Epithelial cell of esophagus (primary cell): ENCODE data around the gene ITSN1.
"Not testable (repeated sequence)": the region's sequence is repeated elsewhere in the genome, so short reads cannot be mapped to it uniquely, and the experiment has no call there.

ENCODE experiments used
- DNase-seq: peaks from one replicate; pipeline ENCODE4 v3.0.0; 2010; ENCODE audit warnings: low read depth
- H3K4me3 ChIP-seq: 2 replicates; pipeline ENCODE4 v1.5.1; 2011; ENCODE audit warnings: mild to moderate bottlenecking, low read length, control low read depth
- TF ChIP-seq, protein P1 (sequence below): IDR thresholded peaks from 2 replicates; pipeline ENCODE4 v1.5.1; 2011; ENCODE audit warnings: low read depth, mild to moderate bottlenecking, low read length, control low read depth, inconsistent platforms; ENCODE audit not compliant: insufficient read depth; ENCODE audit errors: missing control alignments

ITSN1 gene

GRCh38 chr21:33622253-33622652 lies 20.0 kb upstream of the ITSN1 start:
- TF ChIP-seq, protein P1, sequence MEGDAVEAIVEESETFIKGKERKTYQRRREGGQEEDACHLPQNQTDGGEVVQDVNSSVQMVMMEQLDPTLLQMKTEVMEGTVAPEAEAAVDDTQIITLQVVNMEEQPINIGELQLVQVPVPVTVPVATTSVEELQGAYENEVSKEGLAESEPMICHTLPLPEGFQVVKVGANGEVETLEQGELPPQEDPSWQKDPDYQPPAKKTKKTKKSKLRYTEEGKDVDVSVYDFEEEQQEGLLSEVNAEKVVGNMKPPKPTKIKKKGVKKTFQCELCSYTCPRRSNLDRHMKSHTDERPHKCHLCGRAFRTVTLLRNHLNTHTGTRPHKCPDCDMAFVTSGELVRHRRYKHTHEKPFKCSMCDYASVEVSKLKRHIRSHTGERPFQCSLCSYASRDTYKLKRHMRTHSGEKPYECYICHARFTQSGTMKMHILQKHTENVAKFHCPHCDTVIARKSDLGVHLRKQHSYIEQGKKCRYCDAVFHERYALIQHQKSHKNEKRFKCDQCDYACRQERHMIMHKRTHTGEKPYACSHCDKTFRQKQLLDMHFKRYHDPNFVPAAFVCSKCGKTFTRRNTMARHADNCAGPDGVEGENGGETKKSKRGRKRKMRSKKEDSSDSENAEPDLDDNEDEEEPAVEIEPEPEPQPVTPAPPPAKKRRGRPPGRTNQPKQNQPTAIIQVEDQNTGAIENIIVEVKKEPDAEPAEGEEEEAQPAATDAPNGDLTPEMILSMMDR: no peak
- DNase-seq: no peak
- H3K4me3 ChIP-seq: no peak overlapping the region

GRCh38 chr21:33626151-33626550 lies 16.1 kb upstream of the ITSN1 start:
- DNase-seq: not testable (repeated sequence)

DNA sequence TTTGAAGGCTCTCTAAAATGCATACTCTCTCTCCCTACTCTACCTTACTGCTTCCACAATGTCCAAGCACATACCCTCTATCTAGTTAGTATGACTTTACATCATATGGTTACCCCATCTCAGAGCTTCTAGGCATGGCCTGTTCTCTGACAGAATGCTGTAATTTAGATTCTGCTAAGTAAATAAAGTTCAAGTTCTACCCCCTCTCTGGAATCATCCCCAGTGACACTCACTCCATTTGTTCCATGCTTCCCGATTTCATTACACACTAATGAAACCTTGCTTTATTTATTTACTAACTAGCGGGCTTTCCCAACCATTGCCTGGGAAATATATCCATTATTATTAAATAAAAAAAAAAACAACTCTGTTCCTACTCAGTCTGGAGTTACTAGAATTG lies 8.0 kb upstream of the ITSN1 start:
- DNase-seq: no peak
- TF ChIP-seq, protein P1: no peak
- no peak overlapping the region for H3K4me3 ChIP-seq

More at GRCh38 chr21:33626151-33626550, 16.1 kb upstream of the ITSN1 start:
- not testable (repeated sequence) for H3K4me3 ChIP-seq

DNA sequence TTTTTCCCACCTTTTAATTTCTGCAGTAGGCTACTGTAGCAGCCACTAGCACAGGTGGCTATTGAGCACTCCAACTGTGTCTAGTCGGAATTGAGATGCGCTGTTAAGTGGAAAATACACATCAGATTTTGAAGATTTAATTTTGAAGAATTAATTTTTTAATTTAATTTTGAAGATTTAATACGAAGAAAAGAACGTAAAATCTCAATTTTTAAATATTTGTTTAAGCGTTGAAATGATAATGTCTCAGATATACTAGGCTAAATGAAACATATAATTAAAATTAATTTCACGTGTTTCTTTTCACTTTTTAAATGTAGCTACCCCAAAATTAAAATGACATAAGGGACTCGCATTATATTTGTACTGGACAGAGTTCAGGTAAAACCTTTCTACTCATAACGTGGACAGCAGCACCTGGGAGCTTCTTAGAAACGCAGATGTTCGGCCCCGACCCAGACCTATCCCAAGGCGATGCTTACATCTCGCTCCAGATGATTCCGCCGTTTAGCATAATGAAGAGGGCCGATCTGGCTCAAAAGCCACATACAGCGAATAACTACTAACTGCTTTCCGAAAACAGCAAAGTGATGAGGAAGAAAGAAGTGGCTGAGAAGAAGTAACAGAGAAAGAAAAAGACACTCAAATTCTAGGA lies 1.5 kb upstream of the ITSN1 start:
- TF ChIP-seq, protein P1: no peak
- peak overlapping the region; percentile 97 for H3K4me3 ChIP-seq
- DNase-seq: peak; percentile 45

- peak; percentile 100 for DNase-seq
- H3K4me3 ChIP-seq: peak within 1 kb of the TSS; percentile 97
- TF ChIP-seq, protein P1: no peak
Observed at GRCh38 chr21:33641352-33642026, 812 bp upstream of the ITSN1 start, which contains the start of gene CRYZL1. Gene CRYZL1, minus strand, starts transcription at chr21:33641741. Its CDS starts 10,190 bp downstream, at chr21:33631551.

DNA sequence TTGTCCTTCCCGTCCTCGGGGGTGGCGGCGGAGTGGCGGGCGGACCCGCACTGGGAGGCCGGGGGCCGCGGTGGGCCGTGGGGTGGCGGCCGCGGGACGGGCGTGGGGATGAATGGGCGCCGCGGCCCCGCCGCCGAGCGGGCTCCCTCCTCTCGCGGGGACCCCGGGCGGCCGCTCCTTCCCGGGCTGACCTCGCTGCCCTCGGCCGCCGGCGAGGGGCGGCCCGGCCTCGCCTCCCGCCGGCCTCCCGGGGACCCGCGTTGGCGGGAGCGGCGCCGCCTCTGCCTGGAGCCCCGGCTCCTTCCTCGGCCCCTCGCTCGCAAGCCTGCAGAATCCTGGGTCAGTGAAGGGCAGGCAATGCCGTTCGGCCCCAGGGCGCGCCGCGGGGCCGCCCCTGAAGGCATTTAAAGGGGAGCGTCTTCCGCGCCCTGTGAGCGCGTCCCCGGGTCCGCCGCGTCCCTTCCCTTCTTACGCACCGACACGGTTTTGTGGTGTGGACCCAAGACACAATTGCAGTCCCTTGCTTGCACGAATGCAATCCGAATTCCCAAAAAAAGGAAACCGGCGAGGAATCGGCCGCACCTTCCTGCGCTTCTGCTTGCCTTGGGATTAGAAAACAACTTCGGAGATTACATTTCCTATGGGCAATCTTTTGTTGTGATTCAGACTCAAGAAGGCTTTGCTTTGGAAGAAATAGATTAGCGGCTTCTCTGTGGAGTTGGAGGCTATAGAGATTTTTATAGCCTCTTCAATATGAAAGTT lies 776 bp downstream of the ITSN1 start:
- H3K4me3 ChIP-seq: peak overlapping the region; percentile 97
- TF ChIP-seq, protein P1: no peak
- peak; percentile 29 for DNase-seq

GRCh38 chr21:33643658-33644311 lies 1.5 kb downstream of the ITSN1 start:
- TF ChIP-seq, protein P1: no peak
- peak overlapping the region; percentile 97 for H3K4me3 ChIP-seq
- DNase-seq: no peak
